Measurements from ENCODE around the gene SLC26A5. TPM values are rescaled to one million over a fixed set of nuclear protein-coding genes. Genes with fewer than 3 reads are reported as not detected.

The SLC26A5 gene
- total and polyA plus RNA-seq, 2 of the 8 experiments (the other 6 are each of a cell fraction or from before 2014, with no cell fraction given): 0.09 to 0.24 TPM

DNA sequence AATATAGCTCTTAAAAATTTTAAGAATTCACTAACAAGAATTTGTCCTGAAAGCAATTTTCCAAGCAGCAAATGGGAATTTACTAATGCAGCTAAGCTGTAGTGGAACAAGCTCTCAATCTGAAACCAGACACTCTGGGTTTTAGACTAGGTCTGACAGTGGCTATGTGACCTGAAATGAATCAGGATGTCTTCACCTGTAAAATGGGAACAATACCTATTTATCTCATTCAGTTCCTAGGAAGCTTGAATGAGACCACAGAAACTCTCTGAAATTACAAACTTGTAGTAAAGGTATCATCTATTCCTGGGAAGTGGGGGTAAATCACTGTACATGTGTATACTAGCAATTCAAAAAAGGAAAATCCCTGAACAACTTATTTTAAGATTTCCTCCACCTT lies 102.7 kb downstream of the SLC26A5 start:
- Histone ChIP-seq H4K5ac (ENCODE audit: insufficient read length, low read depth, low read length) (no peak overlapping the region), H2BK20ac (ENCODE audit: low read length) (no peak overlapping the region), H3K14ac (ENCODE audit: insufficient read length) (no peak overlapping the region), H3K56ac (replicated peaks; ENCODE audit: insufficient read length, low read depth, low read length) (no peak overlapping the region), H3K79me2 (ENCODE audit: control insufficient read depth in 1 of 2, insufficient read depth in 2 of 2, low read length in 2 of 2) (peaks cover 21 to 62% of the 10 kb centered on the region in 2 experiments), H3K79me1 (ENCODE audit: low read depth, low read length) (peaks cover 13% of the 10 kb centered on the region; the same call in 1 of the 2 replicates), H3K23ac (ENCODE audit: insufficient read length) (no peak overlapping the region), H3K23me2 (ENCODE audit: low read depth, low read length) (peaks cover 8% of the 10 kb centered on the region), H2AFZ (ENCODE audit: low read length) (no peak overlapping the region), H3K9me3 (ENCODE audit: insufficient read depth in 2 of 2, low read depth in 1 of 2, low read length in 1 of 2) (no peaks in the 10 kb centered on the region), H2BK15ac (ENCODE audit: low read length) (no peak overlapping the region), H3K4ac (replicated peaks; ENCODE audit: insufficient read length, low read depth, low read length) (no peak overlapping the region), H4K20me1 (replicated peaks in 1 of 2; ENCODE audit: control insufficient read depth in 1 of 2, insufficient read depth in 2 of 2, low read length in 2 of 2) (peaks cover under 1 to 2% of the 10 kb centered on the region in 2 experiments), H2BK120ac (replicated peaks; ENCODE audit: low read depth, low read length) (no peak overlapping the region), H3K4me1 (replicated peaks in 1 of 4; ENCODE audit: control insufficient read depth in 3 of 4, insufficient read depth in 4 of 4, low read length in 3 of 4) (peaks cover 0 to 6% (median 2%) of the 10 kb centered on the region in 4 experiments; a peak in 2 of 7 replicates), H2BK12ac (ENCODE audit: low read depth, low read length) (no peak overlapping the region), H3K27me3 (replicated peaks in 1 of 4; ENCODE audit: control insufficient read depth in 3 of 4, extremely low read depth in 1 of 4, insufficient read depth in 3 of 4, low read length in 3 of 4) (no peaks in the 10 kb centered on the region), H3K4me3 (ENCODE audit: extremely low read depth in 1 of 4, insufficient read depth in 2 of 4, low read depth in 3 of 4, low read length in 4 of 4) (peak overlapping the region; percentile 83 to 99 (median 90)), H4K8ac (ENCODE audit: extremely low read depth, insufficient read depth, low read length) (no peak overlapping the region), H4K91ac (replicated peaks; ENCODE audit: insufficient read length, low read length) (no peak overlapping the region), H2BK5ac (ENCODE audit: low read depth, low read length) (no peak overlapping the region), H3K18ac (ENCODE audit: extremely low read depth, low read length) (no peak overlapping the region), H3K27ac (ENCODE audit: low read depth, low read length) (no peak overlapping the region), H3K4me2 (ENCODE audit: insufficient read depth in 1 of 2, low read depth in 2 of 2, low read length in 2 of 2) (peak overlapping the region; percentile 81 to 100), H2AK5ac (ENCODE audit: low read depth, low read length) (no peak overlapping the region), H3K9ac (replicated peaks in 1 of 4; ENCODE audit: extremely low read depth in 1 of 4, low read depth in 3 of 4, low read length in 3 of 4) (peak overlapping the region in 2 of 4 experiments; percentile 82 to 98; a peak in 3 of 7 replicates), H3K36me3 (ENCODE audit: control insufficient read depth in 2 of 4, insufficient read depth in 4 of 4, low read length in 3 of 4) (peaks cover 9 to 32% (median 21%) of the 10 kb centered on the region in 4 experiments)
- FAIRE-seq (no peak), DNase-seq (ENCODE audit: low read depth in 1 of 2, low spot score in 2 of 2) (no peak)
- TF ChIP-seq, protein P1, sequence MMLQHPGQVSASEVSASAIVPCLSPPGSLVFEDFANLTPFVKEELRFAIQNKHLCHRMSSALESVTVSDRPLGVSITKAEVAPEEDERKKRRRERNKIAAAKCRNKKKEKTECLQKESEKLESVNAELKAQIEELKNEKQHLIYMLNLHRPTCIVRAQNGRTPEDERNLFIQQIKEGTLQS (IDR thresholded peaks at IDR 0.05; ENCODE audit: insufficient read depth, low read depth, low read length): no peak
- ChIA-PET CTCF (ENCODE audit: partially characterized antibody) (interaction anchor here (0.8 kb wide), 1 partner anchor 15 kb away, joined by 4 read pairs; no protein-coding TSS in a partner anchor), POLR2A (ENCODE audit: partially characterized antibody) (interaction anchor here (1.1 to 2.0 kb wide), 8 partner anchors 7 to 46 kb away, joined by 3 to 6 read pairs (median 4); partner anchors contain the start of gene PMPCB)
